ENCODE measurements around the gene GPANK1.
A peak's percentile ranks its signal among the peaks of the same experiment; 100 is the strongest.

Gene GPANK1

DNA sequence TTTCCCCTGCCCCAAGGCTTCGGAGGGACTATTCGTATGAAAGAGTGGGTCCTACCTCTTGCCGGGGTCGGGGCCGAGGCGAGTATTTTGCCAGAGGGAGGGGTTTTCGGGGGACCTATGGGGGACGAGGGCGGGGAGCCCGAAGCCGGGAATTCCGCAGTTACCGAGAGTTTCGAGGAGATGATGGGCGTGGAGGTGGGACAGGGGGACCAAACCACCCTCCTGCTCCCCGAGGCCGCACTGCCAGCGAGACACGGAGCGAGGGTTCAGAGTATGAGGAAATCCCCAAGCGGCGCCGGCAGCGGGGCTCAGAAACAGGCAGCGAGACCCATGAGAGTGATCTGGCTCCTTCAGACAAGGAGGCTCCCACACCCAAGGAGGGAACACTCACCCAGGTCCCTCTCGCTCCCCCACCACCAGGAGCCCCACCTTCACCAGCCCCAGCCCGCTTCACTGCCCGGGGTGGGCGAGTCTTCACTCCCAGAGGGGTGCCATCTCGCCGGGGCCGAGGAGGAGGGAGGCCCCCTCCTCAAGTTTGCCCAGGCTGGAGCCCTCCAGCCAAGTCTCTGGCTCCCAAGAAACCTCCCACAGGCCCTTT is 33.0 kb downstream of the GPANK1 start:
- Mint-ChIP-seq H3K9me3 (no peaks in the 10 kb centered on the region), H3K4me1 (ENCODE audit: low read depth) (peaks cover 8% of the 10 kb centered on the region), H3K4me3 (no peak overlapping the region), H3K27me3 (no peaks in the 10 kb centered on the region), H3K36me3 (ENCODE audit: low read depth) (peaks cover 100% of the 10 kb centered on the region), H3K27ac (no peak overlapping the region)
- intact Hi-C loops (cut with micrococcal nuclease) = no loop called here

DNA sequence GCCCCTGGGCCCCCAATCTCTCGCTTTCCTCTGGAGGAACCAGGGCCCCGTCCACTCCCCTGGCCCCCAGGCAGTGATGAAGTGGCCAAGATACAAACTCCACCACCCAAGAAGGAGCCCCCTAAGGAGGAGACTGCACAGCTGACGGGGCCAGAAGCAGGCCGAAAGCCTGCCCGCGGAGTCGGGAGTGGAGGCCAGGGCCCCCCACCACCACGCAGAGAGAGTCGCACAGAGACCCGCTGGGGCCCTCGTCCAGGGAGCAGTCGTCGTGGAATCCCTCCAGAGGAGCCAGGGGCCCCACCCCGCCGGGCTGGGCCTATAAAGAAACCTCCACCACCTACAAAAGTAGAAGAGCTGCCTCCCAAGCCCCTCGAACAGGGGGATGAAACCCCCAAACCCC is 33.6 kb downstream of the GPANK1 start:
- Mint-ChIP-seq H3K4me3 (no peak overlapping the region), H3K4me1 (ENCODE audit: low read depth) (peaks cover 8% of the 10 kb centered on the region), H3K27ac (no peak overlapping the region), H3K9me3 (no peaks in the 10 kb centered on the region), H3K36me3 (ENCODE audit: low read depth) (peaks cover 100% of the 10 kb centered on the region), H3K27me3 (no peaks in the 10 kb centered on the region)
- intact Hi-C loops (cut with micrococcal nuclease) = no loop called here

DNA sequence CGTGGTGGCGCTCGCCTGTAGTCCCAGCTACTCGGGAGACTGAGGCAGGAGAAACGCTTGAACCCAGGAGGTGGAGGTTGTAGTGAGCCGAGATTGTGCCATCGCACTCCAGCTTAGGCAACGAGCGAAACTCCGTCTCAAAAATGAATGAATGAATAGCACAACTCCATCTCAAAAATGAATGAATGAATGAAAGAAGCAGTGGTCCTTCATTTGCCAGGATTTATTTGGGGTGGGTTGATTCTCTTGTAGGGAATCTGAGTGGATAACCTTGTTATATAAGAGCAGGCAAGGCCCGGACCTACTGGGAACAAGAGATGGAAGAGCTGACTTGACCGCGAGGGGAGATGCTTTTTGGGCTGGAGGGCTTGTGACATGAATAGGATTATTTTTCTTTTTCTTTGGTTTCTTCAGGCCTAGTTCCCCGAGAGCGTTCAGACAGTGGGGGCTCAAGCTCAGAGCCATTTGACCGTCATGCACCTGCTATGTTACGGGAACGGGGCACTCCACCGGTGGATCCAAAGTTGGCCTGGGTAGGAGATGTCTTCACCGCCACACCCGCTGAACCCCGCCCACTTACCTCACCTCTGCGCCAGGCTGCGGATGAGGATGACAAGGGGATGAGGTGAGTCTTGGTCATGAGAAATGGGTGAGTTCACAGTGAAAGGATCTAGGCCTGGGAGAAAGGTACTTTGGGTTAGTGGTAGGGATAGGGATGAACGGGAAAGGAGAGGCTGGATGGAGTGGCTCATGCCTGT is 34.4 kb downstream of the GPANK1 start:
- Mint-ChIP-seq H3K27ac (no peak overlapping the region), H3K4me3 (no peak overlapping the region), H3K4me1 (ENCODE audit: low read depth) (peaks cover 8% of the 10 kb centered on the region), H3K9me3 (no peaks in the 10 kb centered on the region), H3K27me3 (no peaks in the 10 kb centered on the region), H3K36me3 (ENCODE audit: low read depth) (peaks cover 100% of the 10 kb centered on the region)
- intact Hi-C loops (cut with micrococcal nuclease) = no loop called here

GRCh38 chr6:31629014-31629413 is 35.8 kb downstream of the GPANK1 start:
- H3K4me1 Mint-ChIP-seq (ENCODE audit: low read depth) = peaks cover 8% of the 10 kb centered on the region
- H3K9me3 Mint-ChIP-seq = no peaks in the 10 kb centered on the region
- H3K27ac Mint-ChIP-seq = no peak overlapping the region
- intact Hi-C loops (cut with micrococcal nuclease) = no loop called here
- no peaks in the 10 kb centered on the region for H3K27me3 Mint-ChIP-seq
- H3K4me3 Mint-ChIP-seq = no peak overlapping the region
- peaks cover 100% of the 10 kb centered on the region for H3K36me3 Mint-ChIP-seq (ENCODE audit: low read depth)

- Mint-ChIP-seq H3K27me3 (no peaks in the 10 kb centered on the region), H3K36me3 (ENCODE audit: low read depth) (peaks cover 96% of the 10 kb centered on the region), H3K4me1 (ENCODE audit: low read depth) (peaks cover 10% of the 10 kb centered on the region), H3K27ac (no peak overlapping the region), H3K9me3 (no peaks in the 10 kb centered on the region), H3K4me3 (no peak overlapping the region)
- intact Hi-C loops (cut with micrococcal nuclease) = no loop called here
Observed at GRCh38 chr6:31627690-31628287, 37.0 kb downstream of the GPANK1 start.

GRCh38 chr6:31626952-31627351 is 37.8 kb downstream of the GPANK1 start:
- H3K27ac Mint-ChIP-seq = no peak overlapping the region
- peaks cover 19% of the 10 kb centered on the region for H3K4me1 Mint-ChIP-seq (ENCODE audit: low read depth)
- H3K36me3 Mint-ChIP-seq (ENCODE audit: low read depth) = peaks cover 96% of the 10 kb centered on the region
- no peak overlapping the region for H3K4me3 Mint-ChIP-seq
- H3K9me3 Mint-ChIP-seq = no peaks in the 10 kb centered on the region
- H3K27me3 Mint-ChIP-seq = no peaks in the 10 kb centered on the region
- intact Hi-C loops (cut with micrococcal nuclease) = no loop called here

DNA sequence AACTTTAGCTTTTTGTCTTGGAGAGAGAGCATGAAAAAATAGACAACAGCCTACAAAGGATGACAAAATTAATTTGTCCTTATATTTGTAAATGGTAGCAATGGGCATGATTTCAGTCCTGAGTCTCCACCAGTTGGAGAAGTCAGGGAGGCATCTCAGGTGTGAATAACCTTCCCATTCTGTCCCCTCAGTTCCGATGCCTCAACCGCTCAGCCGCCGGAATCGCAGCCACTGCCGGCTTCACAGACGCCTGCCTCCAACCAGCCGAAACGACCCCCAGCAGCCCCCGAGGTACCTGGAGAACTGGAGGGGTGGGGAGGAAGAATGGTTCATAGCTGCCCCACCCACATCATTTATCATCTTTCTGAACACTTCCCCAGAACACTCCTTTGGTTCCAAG is 40.7 kb downstream of the GPANK1 start:
- Mint-ChIP-seq H3K9me3 (no peaks in the 10 kb centered on the region), H3K4me3 (no peak overlapping the region), H3K36me3 (ENCODE audit: low read depth) (peaks cover 87% of the 10 kb centered on the region), H3K4me1 (ENCODE audit: low read depth) (peaks cover 29% of the 10 kb centered on the region), H3K27me3 (no peaks in the 10 kb centered on the region), H3K27ac (no peak overlapping the region)
- intact Hi-C loops (cut with micrococcal nuclease) = loop anchor here (5.0 kb wide), 1 partner anchor 43 kb away; the partner anchor contains the start of genes CSNK2B and LY6G5B

DNA sequence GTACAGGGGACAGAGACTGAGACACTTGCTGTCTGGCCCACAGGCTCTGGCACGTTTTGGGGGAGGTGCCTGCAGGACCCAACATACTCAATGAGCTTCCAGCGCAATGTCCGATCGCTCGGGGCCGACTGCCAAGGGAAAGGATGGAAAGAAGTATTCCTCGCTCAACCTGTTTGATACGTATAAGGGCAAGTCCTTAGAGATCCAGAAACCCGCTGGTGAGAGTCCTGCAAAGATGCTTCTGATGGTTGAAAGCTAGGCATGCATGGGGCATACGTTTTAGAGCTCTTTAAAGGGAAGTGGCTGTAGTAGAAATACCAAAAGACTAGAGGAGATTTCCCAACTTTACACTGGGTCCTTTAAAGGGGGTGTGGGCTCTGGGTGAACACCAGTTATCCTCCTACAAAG is 42.1 kb downstream of the GPANK1 start:
- Mint-ChIP-seq H3K27me3 (no peaks in the 10 kb centered on the region), H3K27ac (peak overlapping the region; percentile 96), H3K4me3 (peak overlapping the region; percentile 54), H3K36me3 (ENCODE audit: low read depth) (peaks cover 84% of the 10 kb centered on the region), H3K9me3 (no peaks in the 10 kb centered on the region), H3K4me1 (ENCODE audit: low read depth) (peaks cover 41% of the 10 kb centered on the region)
- intact Hi-C loops (cut with micrococcal nuclease) = loop anchor here (5.0 kb wide), 1 partner anchor 45 kb away; the partner anchor contains the start of genes CSNK2B and LY6G5B

DNA sequence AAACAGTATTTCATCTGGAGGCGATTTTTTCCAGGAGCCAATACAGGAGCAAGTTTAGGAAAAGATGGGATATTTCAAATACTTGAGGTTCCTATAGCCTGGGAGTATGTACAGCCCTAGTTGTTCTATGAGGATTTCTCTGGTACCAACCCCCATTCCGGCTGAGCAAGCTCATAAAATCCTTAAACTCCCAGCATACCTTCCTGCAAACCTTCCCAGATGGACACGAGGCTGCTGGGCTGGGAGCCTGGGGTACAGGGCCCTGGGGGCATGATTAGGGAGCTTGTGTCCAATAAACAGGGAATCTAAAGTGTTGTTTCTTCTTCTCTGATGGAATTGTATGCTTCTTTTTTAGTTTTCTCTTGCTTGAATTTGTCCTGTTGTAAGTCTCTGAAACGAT is 42.8 kb downstream of the GPANK1 start:
- H3K4me3 Mint-ChIP-seq = peak overlapping the region; percentile 93
- peaks cover 84% of the 10 kb centered on the region for H3K36me3 Mint-ChIP-seq (ENCODE audit: low read depth)
- no peaks in the 10 kb centered on the region for H3K27me3 Mint-ChIP-seq
- intact Hi-C loops (cut with micrococcal nuclease) = loop anchor here (5.0 kb wide), 1 partner anchor 45 kb away; the partner anchor contains the start of genes CSNK2B and LY6G5B
- peak overlapping the region; percentile 96 for H3K27ac Mint-ChIP-seq
- H3K9me3 Mint-ChIP-seq = no peaks in the 10 kb centered on the region
- peaks cover 40% of the 10 kb centered on the region for H3K4me1 Mint-ChIP-seq (ENCODE audit: low read depth)

- Mint-ChIP-seq H3K27me3 (no peaks in the 10 kb centered on the region), H3K4me1 (ENCODE audit: low read depth) (peaks cover 45% of the 10 kb centered on the region), H3K9me3 (no peaks in the 10 kb centered on the region), H3K27ac (peak overlapping the region; percentile 96), H3K4me3 (peak overlapping the region; percentile 93), H3K36me3 (ENCODE audit: low read depth) (peaks cover 84% of the 10 kb centered on the region)
- intact Hi-C loops (cut with micrococcal nuclease) = loop anchor here (5.0 kb wide), 1 partner anchor 46 kb away; the partner anchor contains the start of genes CSNK2B and LY6G5B
Observed at GRCh38 chr6:31621320-31621939, 43.4 kb downstream of the GPANK1 start.

GRCh38 chr6:31620586-31621319 is 44.0 kb downstream of the GPANK1 start, which contains the start of gene PRRC2A:
Gene PRRC2A (plus strand): TSS chr6:31620715. CDS start chr6:31622790, 2,075 bp downstream.
- Mint-ChIP-seq H3K27ac (peak within 1 kb of the TSS; percentile 96), H3K4me3 (peak within 1 kb of the TSS; percentile 93), H3K36me3 (ENCODE audit: low read depth) (peaks cover 84% of the 10 kb centered on the region), H3K9me3 (no peaks in the 10 kb centered on the region), H3K27me3 (no peaks in the 10 kb centered on the region), H3K4me1 (ENCODE audit: low read depth) (peaks cover 52% of the 10 kb centered on the region)
- intact Hi-C loops (cut with micrococcal nuclease) = loop anchor here (1.0 to 5.0 kb wide), 2 partner anchors 32 to 47 kb away; partner anchors contain the start of genes BAG6, CSNK2B and LY6G5B

- peaks cover 84% of the 10 kb centered on the region for H3K36me3 Mint-ChIP-seq (ENCODE audit: low read depth)
Observed at GRCh38 chr6:31619805-31620585, 44.8 kb downstream of the GPANK1 start.

More at GRCh38 chr6:31619805-31620585, 44.8 kb downstream of the GPANK1 start:
- Mint-ChIP-seq H3K9me3 (no peaks in the 10 kb centered on the region), H3K4me3 (peak overlapping the region; percentile 93), H3K27me3 (no peaks in the 10 kb centered on the region), H3K27ac (peak overlapping the region; percentile 96), H3K4me1 (ENCODE audit: low read depth) (peaks cover 58% of the 10 kb centered on the region)
- intact Hi-C loops (cut with micrococcal nuclease) = loop anchor here (1.0 to 5.0 kb wide), 2 partner anchors 32 to 47 kb away; partner anchors contain the start of genes BAG6, CSNK2B and LY6G5B

All from dendritic cell treated with granulocyte-macrophage colony-stimulating factor and Interleukin-4, amounts not matched to agents 40 ng/mL and 50 ng/mL, for 4 days (primary cell).